GM21529 (cell line): ENCODE results near the gene ZNF331.
"Not testable (repeated sequence)": the region's sequence is repeated elsewhere in the genome, so short reads cannot be mapped to it uniquely, and the experiment has no call there.

ENCODE experiments used
- ATAC-seq: cut with Tn5 transposase; IDR thresholded peaks from one replicate; pipeline ENCODE4 v1.9.1; 2021; ENCODE audit not compliant: unreplicated experiment

ZNF331 gene

DNA sequence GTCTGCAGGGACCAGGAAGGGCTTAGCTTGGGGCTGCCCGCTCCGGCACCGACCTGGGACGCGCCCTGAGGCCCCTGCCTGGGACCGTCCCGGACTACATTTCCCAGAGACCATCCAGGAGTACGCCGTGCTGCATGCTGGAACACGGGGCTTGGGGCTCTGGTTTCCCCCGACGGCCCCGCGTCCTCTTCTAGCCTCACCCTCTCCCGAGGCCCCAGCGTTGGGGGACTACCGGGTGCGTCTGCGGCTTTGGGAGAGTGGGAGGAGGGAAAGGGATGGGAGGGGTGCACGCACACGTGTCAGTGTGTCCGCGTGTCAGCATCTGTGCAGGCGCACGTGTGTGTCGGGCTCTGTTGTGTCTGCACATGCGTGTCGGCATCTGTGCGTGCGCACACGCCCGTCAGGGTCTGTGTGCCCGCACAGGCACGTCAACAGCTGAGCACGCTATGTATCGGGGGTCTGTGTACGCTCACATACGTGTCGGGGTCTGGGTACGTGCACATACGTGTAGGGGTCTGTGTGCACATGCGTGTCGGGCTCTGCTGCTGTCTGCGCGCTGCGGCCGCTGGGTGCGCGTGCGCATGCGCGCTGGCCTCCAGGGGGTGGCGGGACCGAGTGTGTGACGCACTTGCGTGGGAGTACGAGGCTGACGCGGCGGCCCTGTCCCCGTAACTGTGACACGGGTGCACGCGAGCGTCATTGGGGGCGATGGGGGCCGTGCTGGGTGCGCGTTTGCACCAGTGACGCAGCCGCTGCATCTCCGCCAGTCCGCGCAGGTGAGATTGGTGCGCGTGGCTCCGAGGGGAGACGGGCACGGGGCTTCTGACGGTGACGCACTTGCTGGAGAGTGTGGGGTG lies at the start of gene ZNF331:
ZNF331 (plus strand) TSS at position 625 of the 857 bp plus-strand sequence. CDS start 31,232 bp downstream, outside the sequence.
- ATAC-seq = peak; percentile 68

GRCh38 chr19:53492153-53492552 lies 45.8 kb upstream of the ZNF331 start:
- ATAC-seq = no peak

GRCh38 chr19:53497311-53498023 lies 40.5 kb upstream of the ZNF331 start:
- not testable (repeated sequence) for ATAC-seq

GRCh38 chr19:53498024-53498395 lies 39.9 kb upstream of the ZNF331 start:
- not testable (repeated sequence) for ATAC-seq

DNA sequence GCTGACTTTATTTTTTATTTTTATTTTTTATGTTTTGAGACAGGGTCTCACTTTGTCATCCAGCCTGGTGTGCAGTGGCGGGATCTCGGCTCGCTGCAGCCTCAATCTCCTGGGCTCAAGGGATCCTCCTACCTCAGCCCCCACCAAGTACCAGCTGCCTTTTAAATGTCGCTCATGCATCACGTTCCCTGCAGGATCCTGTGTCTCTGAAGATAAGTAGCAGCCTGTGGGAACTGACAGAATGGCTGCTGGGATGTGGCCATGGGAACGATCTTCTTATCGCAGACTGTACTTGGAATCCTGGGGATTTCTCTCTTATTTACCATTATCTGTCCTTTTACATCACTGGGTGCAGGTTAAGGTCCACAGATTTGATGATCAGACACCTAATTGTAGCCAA lies 34.8 kb upstream of the ZNF331 start:
- ATAC-seq = not testable (repeated sequence)

DNA sequence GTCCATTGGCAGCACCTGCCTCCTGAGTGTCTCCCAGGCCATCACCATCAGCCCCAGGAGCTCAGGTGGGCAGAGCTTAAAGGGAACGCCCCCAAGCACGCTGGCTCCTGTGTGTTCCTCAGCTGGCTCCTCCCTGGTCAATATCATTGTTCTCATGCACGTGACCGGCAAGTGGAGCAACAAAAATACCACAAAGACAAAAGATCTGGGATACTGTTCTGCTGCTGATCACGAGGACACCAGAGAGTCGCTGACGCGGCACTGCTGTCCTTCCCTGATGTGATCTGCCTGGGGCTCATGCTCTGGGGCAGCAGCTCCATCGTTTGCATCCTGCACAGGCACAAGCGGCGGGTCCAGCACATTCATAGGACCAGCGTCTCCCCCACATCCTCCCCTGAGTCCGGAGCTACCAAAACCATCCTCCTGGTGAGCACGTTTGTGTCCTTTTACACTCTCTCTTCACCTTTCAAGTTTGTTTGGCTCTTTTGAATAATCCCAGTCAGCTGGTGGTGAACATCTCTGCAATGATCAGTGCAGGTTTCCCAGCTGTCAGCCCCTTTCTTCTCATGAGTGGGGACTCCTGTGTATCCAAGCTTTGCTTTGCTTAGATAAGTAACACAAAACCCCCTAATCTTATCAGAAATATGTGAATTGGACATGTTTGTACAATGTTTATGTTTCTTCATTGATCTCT lies 34.1 kb upstream of the ZNF331 start:
- not testable (repeated sequence) for ATAC-seq

DNA sequence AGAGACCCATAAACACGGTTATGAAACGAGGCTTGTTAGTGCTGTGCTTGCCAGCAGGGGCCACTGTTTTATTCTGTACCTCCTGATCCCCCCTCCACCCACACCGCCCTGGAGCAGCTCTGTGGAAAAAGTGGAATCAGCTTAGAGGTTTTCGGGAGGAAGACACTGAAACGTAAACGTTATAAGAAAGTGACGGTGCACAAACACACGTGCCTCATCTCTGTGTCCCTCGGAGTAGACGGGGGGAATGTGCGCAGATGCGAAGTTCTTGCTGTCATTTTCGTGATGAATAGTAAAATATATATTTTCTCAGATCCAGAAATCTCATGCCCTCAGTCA lies 33.6 kb upstream of the ZNF331 start:
- ATAC-seq = not testable (repeated sequence)

DNA sequence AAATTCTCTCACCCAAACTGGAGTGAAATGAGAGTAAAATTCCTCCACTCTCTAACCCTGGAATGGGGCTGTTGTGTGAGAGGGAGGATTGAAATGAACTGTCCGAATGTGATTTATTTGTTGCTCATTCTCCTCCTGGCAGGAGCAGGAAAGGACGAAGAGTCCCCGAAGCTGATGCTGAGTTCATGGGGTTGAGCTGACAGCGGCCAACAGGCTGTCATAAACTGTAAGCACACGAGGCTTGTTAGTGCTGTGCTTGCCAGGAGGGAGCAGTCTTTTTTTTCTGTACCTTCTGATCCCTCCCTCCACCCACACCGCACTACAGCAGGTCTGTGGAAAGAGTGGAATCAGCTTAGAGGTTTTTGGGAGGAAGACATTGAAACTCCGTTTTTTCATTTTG lies 33.1 kb upstream of the ZNF331 start:
- ATAC-seq = no peak

DNA sequence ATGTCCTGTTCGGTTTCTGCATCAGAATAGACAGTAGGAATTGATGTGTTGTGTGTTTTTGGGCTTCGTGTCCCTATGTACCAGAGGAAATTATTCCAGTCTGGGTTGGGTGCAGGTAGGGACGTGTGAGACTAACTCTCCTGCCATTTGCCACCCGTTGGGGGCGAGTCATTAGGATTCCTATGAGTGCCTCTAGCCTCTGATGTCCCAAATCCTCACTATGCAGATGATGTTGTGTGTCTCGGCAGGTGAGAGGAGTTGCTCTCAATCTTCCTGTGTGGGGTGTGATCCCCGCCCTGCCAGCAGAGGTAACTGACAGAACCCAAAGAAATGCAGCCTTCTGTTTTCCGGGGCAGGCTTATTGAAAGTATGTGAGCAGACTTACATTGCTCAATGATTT lies 31.2 kb upstream of the ZNF331 start:
- no peak for ATAC-seq

GRCh38 chr19:53507523-53508442 lies 30.2 kb upstream of the ZNF331 start:
- ATAC-seq = no peak

DNA sequence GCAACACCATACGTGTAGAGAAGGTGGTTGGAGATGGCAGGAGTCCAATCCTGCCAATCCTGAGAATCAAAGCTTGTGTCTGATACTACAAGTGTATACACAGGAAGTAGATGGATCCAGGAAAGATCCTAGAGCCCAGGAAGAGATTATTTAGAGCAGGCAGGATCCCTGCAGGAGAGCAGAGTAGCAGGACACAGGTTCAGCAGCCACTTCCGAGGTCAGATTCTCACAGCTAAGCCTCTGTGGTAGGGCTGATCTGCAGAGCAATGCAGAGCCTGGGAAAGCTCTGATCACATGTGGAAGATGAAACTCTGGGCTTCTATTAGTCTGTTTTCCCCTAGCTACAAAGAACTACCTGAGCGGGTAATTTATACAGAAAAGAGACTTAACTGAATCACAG lies 28.5 kb upstream of the ZNF331 start:
- ATAC-seq = no peak

GRCh38 chr19:53509845-53510244 lies 28.1 kb upstream of the ZNF331 start:
- no peak for ATAC-seq

GRCh38 chr19:53511357-53511756 lies 26.6 kb upstream of the ZNF331 start:
- no peak for ATAC-seq

GRCh38 chr19:53511933-53512374 lies 26.0 kb upstream of the ZNF331 start:
- no peak for ATAC-seq

- ATAC-seq = not testable (repeated sequence)
Observed at GRCh38 chr19:53515047-53515446, 22.9 kb upstream of the ZNF331 start.

DNA sequence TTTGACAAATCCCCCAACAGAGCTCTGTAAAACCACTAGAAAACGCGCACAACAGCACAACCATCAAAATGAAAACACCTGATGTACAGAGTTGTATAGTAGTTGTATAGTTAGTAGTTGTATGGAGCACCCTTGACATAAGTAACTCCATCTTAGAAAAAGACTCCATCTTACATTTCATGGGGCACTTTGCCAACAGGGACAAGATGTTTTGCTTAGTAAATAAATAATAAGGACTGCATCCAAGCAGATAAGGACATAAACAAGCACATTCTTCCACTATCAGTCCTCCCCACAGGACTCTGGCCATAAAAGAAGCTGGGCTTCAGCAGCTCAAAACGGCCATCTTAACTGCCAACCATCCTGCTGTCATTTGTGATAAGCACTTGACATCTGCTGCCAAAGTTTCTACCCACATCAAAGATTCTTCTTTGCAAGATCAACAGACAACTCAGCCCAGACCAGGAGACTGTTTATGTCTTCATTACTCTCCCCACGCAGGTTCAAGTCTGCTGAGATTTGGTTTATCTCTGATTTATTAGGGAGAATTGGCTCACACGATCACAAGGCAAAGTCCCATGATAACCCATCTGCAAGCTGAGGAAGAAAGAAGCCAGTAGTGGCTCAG lies 20.7 kb upstream of the ZNF331 start:
- ATAC-seq = no peak

GRCh38 chr19:53518121-53518520 lies 19.8 kb upstream of the ZNF331 start:
- ATAC-seq = no peak

- no peak for ATAC-seq
Observed at GRCh38 chr19:53518716-53519115, 19.2 kb upstream of the ZNF331 start.

DNA sequence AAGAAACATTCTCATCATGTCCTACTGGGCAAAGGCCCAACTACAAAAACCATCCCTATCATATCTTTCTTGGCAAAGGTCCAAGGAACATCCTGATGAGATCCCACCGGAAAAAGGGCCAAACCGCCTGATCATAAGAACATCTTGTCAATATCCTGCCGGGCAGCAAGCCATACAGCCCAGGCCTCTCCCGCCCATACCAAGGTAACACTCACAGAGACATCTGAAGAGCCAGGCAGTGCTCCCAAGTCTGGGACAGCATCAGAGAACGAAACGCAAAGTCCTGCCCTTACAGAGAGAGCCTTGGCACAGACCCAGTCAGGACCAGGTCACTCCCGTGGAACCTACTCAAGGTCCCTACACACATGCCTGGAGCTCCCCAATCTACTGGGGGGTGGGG lies 18.5 kb upstream of the ZNF331 start:
- no peak for ATAC-seq

- ATAC-seq = no peak
Observed at GRCh38 chr19:53520163-53520546, 17.8 kb upstream of the ZNF331 start.
